ENCODE results near the gene POU2AF1.

The POU2AF1 gene

GRCh38 chr11:111370902-111371578 lies 8.0 kb downstream of the POU2AF1 start:
- no peaks in the 10 kb centered on the region for H3K9me3 ChIP-seq (ENCODE audit: control insufficient read depth, low read length)
- H3K27ac ChIP-seq, result no peak overlapping the region

DNA sequence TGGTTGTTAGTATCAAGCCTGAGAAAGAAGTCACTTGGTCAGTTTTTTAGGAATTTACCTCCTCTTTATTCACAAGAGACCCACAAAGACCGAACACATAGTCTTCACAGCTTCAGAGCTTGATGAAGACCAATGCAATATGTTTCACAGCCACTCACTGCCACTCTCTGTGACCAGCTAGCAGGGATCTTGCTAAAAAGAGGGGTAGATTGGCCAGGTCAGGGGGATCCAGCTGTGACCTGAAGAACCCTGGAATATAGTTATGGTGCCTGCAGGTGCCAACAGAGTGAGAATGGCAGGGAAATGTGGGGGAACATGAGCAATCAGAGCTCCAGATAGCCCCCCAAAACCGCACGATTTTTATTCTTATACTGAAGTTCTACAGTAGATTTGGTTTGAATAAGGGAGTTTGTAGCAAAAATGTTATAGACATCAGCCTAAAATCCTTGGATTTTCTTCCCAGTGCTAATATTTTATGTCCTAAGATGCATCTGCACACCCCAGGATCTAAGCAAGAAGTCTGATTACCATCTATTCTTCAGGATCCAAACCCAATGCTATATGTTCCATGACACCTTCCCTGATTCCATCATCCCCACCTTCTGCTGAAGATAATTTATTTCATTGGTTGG lies 8.7 kb downstream of the POU2AF1 start:
- H3K36me3 ChIP-seq (ENCODE audit: control insufficient read depth, insufficient read depth, low read length), result no peaks in the 10 kb centered on the region
- H3K27ac ChIP-seq, result no peak overlapping the region
- H3K9me3 ChIP-seq (ENCODE audit: control insufficient read depth, low read length), result no peaks in the 10 kb centered on the region
- H3K27me3 ChIP-seq (ENCODE audit: control insufficient read depth, insufficient read depth, low read length), result no peaks in the 10 kb centered on the region
- no peak for TF ChIP-seq CTCF (IDR thresholded peaks at IDR 0.05)
- H3K4me3 ChIP-seq (ENCODE audit: low read depth, low read length), result no peak overlapping the region
- no peak overlapping the region for H3K9ac ChIP-seq
- no peak overlapping the region for H3K4me2 ChIP-seq (ENCODE audit: low read length)
- peaks cover 2% of the 10 kb centered on the region for H3K4me1 ChIP-seq
- H2AFZ ChIP-seq, result no peak overlapping the region
- H3K79me2 ChIP-seq, result no peaks in the 10 kb centered on the region

More at GRCh38 chr11:111370902-111371578, 8.0 kb downstream of the POU2AF1 start:
- Histone ChIP-seq H3K4me2 (ENCODE audit: low read length) (no peak overlapping the region), H3K4me1 (peaks cover 2% of the 10 kb centered on the region), H3K79me2 (no peaks in the 10 kb centered on the region), H3K9ac (no peak overlapping the region), H2AFZ (no peak overlapping the region), H3K4me3 (ENCODE audit: low read depth, low read length) (no peak overlapping the region), H3K27me3 (ENCODE audit: control insufficient read depth, insufficient read depth, low read length) (no peaks in the 10 kb centered on the region), H3K36me3 (ENCODE audit: control insufficient read depth, insufficient read depth, low read length) (no peaks in the 10 kb centered on the region)
- TF ChIP-seq CTCF (IDR thresholded peaks at IDR 0.05), result no peak

- Histone ChIP-seq H3K4me1 (no peaks in the 10 kb centered on the region), H3K27ac (no peak overlapping the region), H3K27me3 (ENCODE audit: control insufficient read depth, insufficient read depth, low read length) (no peaks in the 10 kb centered on the region), H3K9ac (no peak overlapping the region), H3K4me2 (ENCODE audit: low read length) (no peak overlapping the region), H3K36me3 (ENCODE audit: control insufficient read depth, insufficient read depth, low read length) (no peaks in the 10 kb centered on the region), H3K9me3 (ENCODE audit: control insufficient read depth, low read length) (no peaks in the 10 kb centered on the region), H3K4me3 (ENCODE audit: low read depth, low read length) (no peak overlapping the region), H2AFZ (no peak overlapping the region), H3K79me2 (no peaks in the 10 kb centered on the region)
- no peak for TF ChIP-seq CTCF (IDR thresholded peaks at IDR 0.05)
These were observed 10.9 kb downstream of the POU2AF1 start for GRCh38 chr11:111368285-111368560.

- no peaks in the 10 kb centered on the region for H3K4me1 ChIP-seq
- H3K36me3 ChIP-seq (ENCODE audit: control insufficient read depth, insufficient read depth, low read length), result no peaks in the 10 kb centered on the region
- no peaks in the 10 kb centered on the region for H3K79me2 ChIP-seq
- TF ChIP-seq CTCF (IDR thresholded peaks at IDR 0.05), result no peak
- no peak overlapping the region for H2AFZ ChIP-seq
- H3K27ac ChIP-seq, result no peak overlapping the region
- no peaks in the 10 kb centered on the region for H3K27me3 ChIP-seq (ENCODE audit: control insufficient read depth, insufficient read depth, low read length)
- H3K4me3 ChIP-seq (ENCODE audit: low read depth, low read length), result no peak overlapping the region
- no peak overlapping the region for H3K9ac ChIP-seq
- no peaks in the 10 kb centered on the region for H3K9me3 ChIP-seq (ENCODE audit: control insufficient read depth, low read length)
- no peak overlapping the region for H3K4me2 ChIP-seq (ENCODE audit: low read length)
These were observed 11.4 kb downstream of the POU2AF1 start for GRCh38 chr11:111367411-111368284.
